Esophagus squamous epithelium (tissue), 5 donors: ENCODE data around the gene DLD. TPM values are rescaled to one million over a fixed set of nuclear protein-coding genes. Genes with fewer than 3 reads are reported as not detected.

Experiments
- DNase-seq: peaks from one replicate; lab custom pipeline; 2025; lab: John Stamatoyannopoulos, UW
- H3K27ac ChIP-seq, 4 donors: fragments of 200-600 bp; sonication (generic); one replicate each; pipeline ENCODE4 v1.5.1; 2016 to 2019; ENCODE audit warnings: mild to moderate bottlenecking in 1 of 4
- H3K27me3 ChIP-seq, 4 donors: fragments of 200-600 bp; sonication (generic); 1 replicate in 3 of 4; 2 replicates in 1 of 4; pipeline versions ENCODE4 v1.5.1 to v1.6.0; 2017 to 2021; ENCODE audit warnings: antibody characterized with exemption in 1 of 4
- H3K36me3 ChIP-seq, 3 donors: fragments of 200-600 bp; sonication (generic); one replicate each; pipeline ENCODE4 v1.5.1; 2016 to 2019
- H3K4me1 ChIP-seq, 3 donors: fragments of 200-600 bp; sonication (generic); one replicate each; pipeline ENCODE4 v1.5.1; 2017 to 2019
- H3K4me3 ChIP-seq, 4 donors: fragments of 200-600 bp; sonication (generic); 1 replicate in 3 of 4; 2 replicates in 1 of 4; pipeline ENCODE4 v1.5.1; 2016 to 2019; ENCODE audit warnings: mild to moderate bottlenecking in 2 of 4, moderate library complexity in 1 of 4
- H3K9me3 ChIP-seq, 3 donors: fragments of 200-600 bp; sonication (generic); one replicate each; pipeline ENCODE4 v1.5.1; 2016 to 2019
- CTCF ChIP-seq, 6 experiments: fragments of 450-650 bp in 4 of 6; fragments of 200-600 bp in 2 of 6; sonication (generic) in 2 of 6; IDR thresholded peaks; one replicate each; pipeline ENCODE4 v1.5.1; 2016 to 2019; ENCODE audit warnings: antibody characterized with exemption in 6 of 6, mild to moderate bottlenecking in 4 of 6, moderate library complexity in 4 of 6
- POLR2A ChIP-seq, 4 donors: fragments of 450-650 bp; IDR thresholded peaks; one replicate each; pipeline ENCODE4 v1.6.1; 2017; ENCODE audit warnings: antibody characterized with exemption in 4 of 4, mild to moderate bottlenecking in 4 of 4, moderate library complexity in 3 of 4
- WGBS, 2 donors: methylation state at CpG; one replicate each; pipeline ENCODE4 v1.1.5; 2018; 5-methylcytosine and 5-hydroxymethylcytosine counted together
- intact Hi-C: fragments of 100-400 bp; cut with DNase I; formaldehyde crosslinking; loops from one replicate; pipeline ENCODE4 v1.15.0; 2022
- total RNA-seq, 4 donors: library from RNA; depleted of rRNA; stranded (reverse); fragments of >200 nt; gene quantifications; one replicate each; pipeline ENCODE4 v1.1.0, GENCODE V29; 2016
- donor health status: DM: yes; HTN: yes; CAD: no.

The DLD gene
- total RNA-seq, 4 donors from 2014 or later: 48.6 to 132 (median 72.7) TPM

- Histone ChIP-seq H3K36me3 (peaks cover 0 to 85% (median 8%) of the 10 kb centered on the region in 3 donors), H3K4me1 (peaks cover 11 to 40% (median 16%) of the 10 kb centered on the region in 3 donors), H3K9me3 (no peaks in the 10 kb centered on the region), H3K4me3 (no peak overlapping the region), H3K27me3 (no peaks in the 10 kb centered on the region), H3K27ac (peak overlapping the region in 3 of 4 donors; percentile 66 to 89 (median 67))
- TF ChIP-seq POLR2A (IDR thresholded peaks at IDR 0.05) (no peak), CTCF (IDR thresholded peaks at IDR 0.05) (no peak)
- intact Hi-C loops: no loop called here
- WGBS, 2 donors: 85 to 90% methylated on average over 5 of the region's 5 CpGs
- no peak for DNase-seq
These were observed 69.3 kb downstream of the DLD start for GRCh38 chr7:107960272-107960671.

DNA sequence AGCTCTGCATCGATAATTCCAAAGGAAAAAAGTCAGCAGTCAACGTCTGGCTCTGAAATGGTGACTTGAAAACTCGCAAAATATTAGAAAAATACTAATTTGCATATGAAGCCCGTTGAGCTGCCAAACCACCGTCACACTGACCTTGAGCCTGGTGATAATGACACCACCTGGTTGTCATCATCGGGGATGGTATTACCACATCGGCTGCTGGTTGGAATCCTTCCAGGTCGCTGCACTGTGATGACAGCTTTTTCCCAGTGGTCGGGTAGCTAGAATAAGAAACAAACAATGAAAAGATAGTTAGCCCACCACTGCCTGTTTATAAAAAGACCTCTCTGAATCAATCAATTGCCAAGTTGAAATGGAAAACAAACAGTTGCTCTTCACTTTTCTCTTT is 70.4 kb downstream of the DLD start:
- no peak overlapping the region for H3K4me3 ChIP-seq

GRCh38 chr7:107962817-107963216 is 71.8 kb downstream of the DLD start:
- intact Hi-C loops: no loop called here
- DNase-seq: no peak
- Histone ChIP-seq H3K9me3 (no peaks in the 10 kb centered on the region), H3K27me3 (no peaks in the 10 kb centered on the region), H3K4me1 (peaks cover 11 to 25% (median 16%) of the 10 kb centered on the region in 3 donors), H3K4me3 (no peak overlapping the region), H3K27ac (peak overlapping the region in 1 of 4 donors; percentile 5), H3K36me3 (peaks cover 0 to 80% (median 5%) of the 10 kb centered on the region in 3 donors)
- no peak for TF ChIP-seq POLR2A (IDR thresholded peaks at IDR 0.05)
- TF ChIP-seq CTCF (IDR thresholded peaks at IDR 0.05): no peak
- WGBS, 2 donors: 86 to 90% methylated on average over 9 of the region's 9 CpGs

More for the DNA sequence above, 70.4 kb downstream of the DLD start:
- Histone ChIP-seq H3K36me3 (peaks cover 0 to 85% (median 5%) of the 10 kb centered on the region in 3 donors), H3K27me3 (no peaks in the 10 kb centered on the region), H3K9me3 (no peaks in the 10 kb centered on the region), H3K4me1 (peaks cover 11 to 39% (median 16%) of the 10 kb centered on the region in 3 donors), H3K27ac (peak overlapping the region in 3 of 4 donors; percentile 54 to 67 (median 64))
- no peak for DNase-seq
- intact Hi-C loops: no loop called here
- 66 to 70% methylated on average over 9 of the region's 9 CpGs for WGBS, 2 donors
- TF ChIP-seq POLR2A (IDR thresholded peaks at IDR 0.05) (no peak), CTCF (IDR thresholded peaks at IDR 0.05) (no peak)

DNA sequence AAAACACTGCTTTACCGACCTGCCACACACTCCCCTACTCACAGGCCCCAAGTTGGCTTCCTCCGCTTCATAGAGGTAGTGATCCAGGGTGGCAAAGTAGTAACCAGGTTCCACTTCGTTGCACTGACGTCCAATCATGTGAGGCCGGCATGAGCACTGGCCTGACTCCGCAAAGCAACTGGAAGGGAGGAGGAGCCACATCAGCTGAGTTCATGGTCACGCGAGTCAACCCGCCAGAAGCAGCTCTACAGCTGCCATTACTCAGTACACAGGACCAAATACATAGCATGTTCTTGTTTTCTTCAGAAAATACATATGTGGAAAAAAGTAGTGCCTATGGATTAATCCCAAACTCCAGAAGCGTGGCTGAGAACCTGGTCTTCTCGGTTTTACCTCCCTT is 73.5 kb downstream of the DLD start:
- no peak overlapping the region for H3K4me3 ChIP-seq
- no peak for TF ChIP-seq POLR2A (IDR thresholded peaks at IDR 0.05)
- TF ChIP-seq CTCF (IDR thresholded peaks at IDR 0.05): no peak
- H3K27me3 ChIP-seq: no peaks in the 10 kb centered on the region
- DNase-seq: no peak
- WGBS, 2 donors: 85 to 95% methylated on average over 5 to 11 of the region's 11 CpGs
- no peaks in the 10 kb centered on the region for H3K9me3 ChIP-seq
- intact Hi-C loops: no loop called here
- peaks cover under 1 to 8% (median under 1%) of the 10 kb centered on the region in 3 donors for H3K4me1 ChIP-seq
- no peak overlapping the region for H3K27ac ChIP-seq
- peaks cover 0 to 83% (median 5%) of the 10 kb centered on the region in 3 donors for H3K36me3 ChIP-seq

DNA sequence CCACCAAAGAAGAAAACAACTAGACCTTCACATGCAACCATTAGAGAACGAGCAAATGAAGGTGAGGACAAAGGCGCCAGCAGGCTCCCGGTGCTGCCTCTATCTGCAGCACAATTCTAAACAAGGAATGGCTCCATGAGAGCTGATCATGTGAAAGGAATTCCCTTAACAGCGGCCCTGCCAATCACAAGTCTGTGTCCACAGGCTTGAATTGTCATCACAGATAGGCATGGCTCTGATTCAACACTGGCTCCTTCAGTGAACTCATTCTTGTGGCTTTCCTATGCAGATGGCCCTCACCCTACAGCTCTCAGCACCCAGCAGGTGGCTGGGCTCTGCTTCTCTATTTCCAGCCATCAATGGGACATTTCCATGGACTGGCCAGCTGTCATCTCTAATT is 75.7 kb downstream of the DLD start:
- Histone ChIP-seq H3K27me3 (no peaks in the 10 kb centered on the region), H3K9me3 (no peaks in the 10 kb centered on the region), H3K36me3 (peaks cover 0 to 61% (median 0%) of the 10 kb centered on the region in 3 donors), H3K4me3 (no peak overlapping the region), H3K4me1 (peaks cover 5 to 22% (median 17%) of the 10 kb centered on the region in 3 donors), H3K27ac (peak overlapping the region in 1 of 4 donors; percentile 48)
- DNase-seq: no peak
- intact Hi-C loops: no loop called here
- TF ChIP-seq POLR2A (IDR thresholded peaks at IDR 0.05): no peak
- TF ChIP-seq CTCF (IDR thresholded peaks at IDR 0.05): no peak
- WGBS, 2 donors: 71 to 88% methylated on average over 4 of the region's 4 CpGs
